Measurements from ENCODE around the gene ANKRD18A. TPM values are rescaled to one million over a fixed set of nuclear protein-coding genes. Genes with fewer than 3 reads are reported as not detected.
A peak's percentile ranks its signal among the peaks of the same experiment; 100 is the strongest.
"Not testable (repeated sequence)": the region's sequence is repeated elsewhere in the genome, so short reads cannot be mapped to it uniquely, and the experiment has no call there.

ANKRD18A gene
- total RNA-seq, 2 experiments from 2014 or later = 7.2 to 7.8 TPM

DNA sequence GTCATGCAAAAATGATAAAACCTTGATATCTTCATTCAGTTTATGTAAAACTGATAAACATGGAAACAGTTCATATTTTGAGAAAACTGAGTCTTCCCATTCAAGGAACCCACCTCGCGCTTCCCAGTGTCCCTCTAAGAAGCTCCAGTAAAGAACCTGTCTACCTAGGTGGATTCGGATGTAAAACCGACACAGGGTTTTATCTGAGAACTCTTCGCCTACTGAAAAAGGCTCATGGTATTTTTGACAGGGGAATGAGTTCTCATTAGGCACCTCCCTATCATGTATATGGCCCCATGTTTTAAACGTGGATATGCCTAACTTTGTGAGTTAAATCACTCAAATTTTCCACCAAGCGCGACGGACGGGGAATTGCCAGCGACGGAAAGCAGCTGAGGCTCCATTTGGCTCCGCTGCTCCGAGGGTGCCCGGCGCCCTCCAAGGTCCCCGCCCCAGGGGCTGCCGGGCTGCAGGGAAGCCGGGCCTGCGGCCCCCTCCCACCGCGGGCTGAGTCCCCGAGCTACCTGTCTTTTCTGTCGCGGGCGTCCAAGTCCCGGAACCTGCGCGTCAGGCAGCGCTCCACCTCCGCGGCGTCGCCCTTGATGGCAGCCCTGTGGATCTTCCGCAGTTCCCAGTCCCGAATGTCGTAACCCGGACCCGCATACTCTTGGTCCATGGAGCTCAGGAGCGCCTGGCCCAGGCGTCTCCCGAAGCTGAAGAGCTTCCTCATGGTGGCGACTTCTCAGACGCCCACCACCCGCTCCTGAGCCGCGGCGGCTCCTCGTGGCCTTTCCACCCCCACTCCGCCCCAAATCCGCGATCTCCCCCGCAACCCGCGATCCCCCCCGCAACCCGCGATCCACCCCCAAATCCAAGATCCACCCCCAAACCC is 594 bp downstream of the ANKRD18A start:
- ATAC-seq (ENCODE audit: poor library complexity) (no peak), DNase-seq (peak in 10 of 14 experiments; percentile 5 to 46 (median 23))
- Mint-ChIP-seq H3K4me3 (peak overlapping the region; percentile 96), H3K36me3 (ENCODE audit: low read depth) (peaks cover 12% of the 10 kb centered on the region), H3K27me3 (peaks cover 48% of the 10 kb centered on the region), H3K9me3 (peaks cover 5% of the 10 kb centered on the region), H3K27ac (peak overlapping the region; percentile 70), H3K4me1 (ENCODE audit: low read depth) (peaks cover 12% of the 10 kb centered on the region)
- intact Hi-C loops (cut with DNase I, micrococcal nuclease) = loop anchor here in 1 of 2 experiments (1.0 kb wide), 1 partner anchor 22 kb away; no protein-coding TSS in a partner anchor
- Histone ChIP-seq H3K9me3 (ENCODE audit: control insufficient read depth in 1 of 2, insufficient read depth in 1 of 2, low read length in 2 of 2) (peaks cover 0 to 8% of the 10 kb centered on the region in 2 experiments), H3K4me1 (ENCODE audit: insufficient read depth, low read length) (peaks cover 30% of the 10 kb centered on the region), H3K36me3 (ENCODE audit: insufficient read depth, low read length) (no peaks in the 10 kb centered on the region), H3K27ac (ENCODE audit: low read depth in 1 of 2, low read length in 2 of 2) (no peak overlapping the region), H3K4me3 (ENCODE audit: low read length) (peak overlapping the region; percentile 70), H3K27me3 (ENCODE audit: control insufficient read depth in 1 of 2, insufficient read depth in 2 of 2, low read length in 2 of 2) (peaks cover 3 to 10% of the 10 kb centered on the region in 2 experiments)
- ChIA-PET POLR2A (no interaction called here), CTCF (no interaction called here)
- TF ChIP-seq, protein P1, sequence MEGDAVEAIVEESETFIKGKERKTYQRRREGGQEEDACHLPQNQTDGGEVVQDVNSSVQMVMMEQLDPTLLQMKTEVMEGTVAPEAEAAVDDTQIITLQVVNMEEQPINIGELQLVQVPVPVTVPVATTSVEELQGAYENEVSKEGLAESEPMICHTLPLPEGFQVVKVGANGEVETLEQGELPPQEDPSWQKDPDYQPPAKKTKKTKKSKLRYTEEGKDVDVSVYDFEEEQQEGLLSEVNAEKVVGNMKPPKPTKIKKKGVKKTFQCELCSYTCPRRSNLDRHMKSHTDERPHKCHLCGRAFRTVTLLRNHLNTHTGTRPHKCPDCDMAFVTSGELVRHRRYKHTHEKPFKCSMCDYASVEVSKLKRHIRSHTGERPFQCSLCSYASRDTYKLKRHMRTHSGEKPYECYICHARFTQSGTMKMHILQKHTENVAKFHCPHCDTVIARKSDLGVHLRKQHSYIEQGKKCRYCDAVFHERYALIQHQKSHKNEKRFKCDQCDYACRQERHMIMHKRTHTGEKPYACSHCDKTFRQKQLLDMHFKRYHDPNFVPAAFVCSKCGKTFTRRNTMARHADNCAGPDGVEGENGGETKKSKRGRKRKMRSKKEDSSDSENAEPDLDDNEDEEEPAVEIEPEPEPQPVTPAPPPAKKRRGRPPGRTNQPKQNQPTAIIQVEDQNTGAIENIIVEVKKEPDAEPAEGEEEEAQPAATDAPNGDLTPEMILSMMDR (IDR thresholded peaks at IDR 0.05) = no peak

DNA sequence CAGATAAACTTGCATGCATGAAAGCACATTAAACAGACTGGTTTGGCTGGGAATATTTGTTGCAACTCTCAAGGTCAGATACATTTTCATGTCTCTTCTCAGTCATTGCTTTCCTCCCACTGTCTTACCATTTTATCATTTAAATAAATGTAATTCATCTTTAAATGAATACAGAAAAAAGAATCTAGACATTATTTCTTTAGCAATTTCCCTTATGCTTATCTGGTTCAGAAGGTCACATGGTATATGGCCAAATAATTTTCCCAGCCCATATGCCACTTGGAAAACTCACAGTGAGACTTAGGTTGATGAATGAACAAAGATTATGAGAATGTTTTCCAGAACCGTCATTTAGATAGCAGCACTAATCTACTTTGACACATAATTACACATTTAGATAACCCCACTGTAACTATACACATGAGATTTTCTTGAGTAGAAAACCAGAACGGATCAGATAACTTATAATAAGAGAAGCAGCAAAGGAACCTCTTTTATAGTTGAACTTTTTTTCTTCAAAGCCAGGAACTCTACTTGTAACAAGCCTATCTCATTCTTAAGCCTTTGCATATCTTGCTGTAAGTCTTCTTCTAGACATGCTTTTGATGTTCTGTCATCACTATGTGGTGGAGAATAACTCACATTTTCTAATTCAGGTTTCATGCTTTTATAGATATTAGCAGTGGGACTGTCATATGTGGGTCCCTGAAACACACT is 22.2 kb downstream of the ANKRD18A start:
- POLR2A ChIA-PET, H3K9me3 Mint-ChIP-seq, H3K27me3 Mint-ChIP-seq: not testable (repeated sequence)

DNA sequence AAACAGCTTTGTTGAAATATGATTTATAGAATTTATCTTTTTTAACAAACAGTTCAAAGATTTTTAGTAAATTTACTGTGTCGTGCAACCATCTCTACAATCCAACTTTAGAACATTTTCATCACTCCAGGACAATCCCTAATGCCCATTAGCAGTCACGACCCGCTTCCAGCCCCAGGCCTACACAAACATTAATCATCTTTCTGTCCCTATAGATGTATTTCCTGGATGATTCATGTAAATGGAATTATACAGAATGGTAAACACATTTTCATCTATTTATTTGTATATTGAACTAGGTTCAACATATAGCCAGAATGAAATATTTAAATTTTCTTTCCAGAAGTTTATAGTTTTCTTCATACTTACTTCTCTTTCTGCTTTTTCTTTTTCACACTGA is 25.3 kb downstream of the ANKRD18A start:
- H3K9me3 ChIP-seq (ENCODE audit: control insufficient read depth in 1 of 2, insufficient read depth in 1 of 2, low read length in 2 of 2); H3K36me3 ChIP-seq (ENCODE audit: insufficient read depth, low read length); H3K9me3 Mint-ChIP-seq; H3K4me3 Mint-ChIP-seq; H3K27me3 Mint-ChIP-seq; H3K4me3 ChIP-seq (ENCODE audit: low read length); H3K4me1 Mint-ChIP-seq (ENCODE audit: low read depth); intact Hi-C loops (cut with DNase I, micrococcal nuclease); ATAC-seq (ENCODE audit: poor library complexity); H3K4me1 ChIP-seq (ENCODE audit: insufficient read depth, low read length); CTCF ChIA-PET; H3K27ac ChIP-seq (ENCODE audit: low read depth in 1 of 2, low read length in 2 of 2); H3K36me3 Mint-ChIP-seq (ENCODE audit: low read depth); H3K27me3 ChIP-seq (ENCODE audit: control insufficient read depth in 1 of 2, insufficient read depth in 2 of 2, low read length in 2 of 2); POLR2A ChIA-PET; DNase-seq; H3K27ac Mint-ChIP-seq: not testable (repeated sequence)

More for the DNA sequence above, 22.2 kb downstream of the ANKRD18A start:
- H3K9me3 ChIP-seq (ENCODE audit: control insufficient read depth in 1 of 2, insufficient read depth in 1 of 2, low read length in 2 of 2); H3K27ac Mint-ChIP-seq; H3K36me3 Mint-ChIP-seq (ENCODE audit: low read depth); H3K4me1 ChIP-seq (ENCODE audit: insufficient read depth, low read length); ATAC-seq (ENCODE audit: poor library complexity); H3K4me1 Mint-ChIP-seq (ENCODE audit: low read depth); H3K27me3 ChIP-seq (ENCODE audit: control insufficient read depth in 1 of 2, insufficient read depth in 2 of 2, low read length in 2 of 2); H3K4me3 ChIP-seq (ENCODE audit: low read length); H3K27ac ChIP-seq (ENCODE audit: low read depth in 1 of 2, low read length in 2 of 2); H3K36me3 ChIP-seq (ENCODE audit: insufficient read depth, low read length); H3K4me3 Mint-ChIP-seq; CTCF ChIA-PET; DNase-seq; intact Hi-C loops (cut with DNase I, micrococcal nuclease): not testable (repeated sequence)

DNA sequence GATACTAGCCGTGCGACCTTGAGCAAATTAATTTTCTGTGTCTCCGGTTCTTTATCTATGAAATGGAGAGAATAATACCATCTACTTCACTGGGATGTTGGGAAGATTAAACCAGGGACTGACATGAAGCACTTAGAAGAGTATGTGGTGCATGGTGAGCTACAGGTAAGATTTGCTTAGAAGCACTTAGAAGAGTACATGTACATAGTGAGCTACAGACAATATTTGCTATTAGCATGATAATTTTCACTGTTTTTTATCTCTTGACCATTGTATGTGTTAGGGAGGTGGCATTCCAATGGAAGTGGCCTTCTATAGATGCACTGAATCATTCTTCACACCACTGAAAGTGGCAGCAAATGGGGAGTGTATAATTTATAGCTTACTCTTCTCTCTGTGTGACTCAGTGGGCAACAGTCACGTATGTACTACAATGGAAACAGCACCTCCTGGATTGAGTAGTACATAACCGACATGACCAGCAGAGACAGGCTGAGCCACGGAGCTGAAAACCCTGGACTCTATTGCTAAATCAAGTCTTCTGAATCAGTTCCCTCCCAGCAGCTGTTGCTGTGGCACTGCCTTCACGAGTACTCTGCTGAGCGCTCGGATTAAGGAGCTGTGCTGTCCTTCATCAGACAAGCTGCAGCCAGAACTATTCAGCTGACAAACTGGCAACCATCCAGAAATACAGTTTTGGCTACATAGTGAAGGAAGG is 28.9 kb downstream of the ANKRD18A start:
- H3K4me3 ChIP-seq (ENCODE audit: low read length); H3K36me3 Mint-ChIP-seq (ENCODE audit: low read depth); DNase-seq; H3K27me3 Mint-ChIP-seq; H3K27ac ChIP-seq (ENCODE audit: low read depth in 1 of 2, low read length in 2 of 2); POLR2A ChIA-PET; intact Hi-C loops (cut with DNase I, micrococcal nuclease); H3K27me3 ChIP-seq (ENCODE audit: control insufficient read depth in 1 of 2, insufficient read depth in 2 of 2, low read length in 2 of 2); H3K4me1 Mint-ChIP-seq (ENCODE audit: low read depth); H3K27ac Mint-ChIP-seq; H3K9me3 ChIP-seq (ENCODE audit: control insufficient read depth in 1 of 2, insufficient read depth in 1 of 2, low read length in 2 of 2); H3K9me3 Mint-ChIP-seq; CTCF ChIA-PET; H3K4me1 ChIP-seq (ENCODE audit: insufficient read depth, low read length); H3K36me3 ChIP-seq (ENCODE audit: insufficient read depth, low read length); H3K4me3 Mint-ChIP-seq; ATAC-seq (ENCODE audit: poor library complexity): not testable (repeated sequence)

DNA sequence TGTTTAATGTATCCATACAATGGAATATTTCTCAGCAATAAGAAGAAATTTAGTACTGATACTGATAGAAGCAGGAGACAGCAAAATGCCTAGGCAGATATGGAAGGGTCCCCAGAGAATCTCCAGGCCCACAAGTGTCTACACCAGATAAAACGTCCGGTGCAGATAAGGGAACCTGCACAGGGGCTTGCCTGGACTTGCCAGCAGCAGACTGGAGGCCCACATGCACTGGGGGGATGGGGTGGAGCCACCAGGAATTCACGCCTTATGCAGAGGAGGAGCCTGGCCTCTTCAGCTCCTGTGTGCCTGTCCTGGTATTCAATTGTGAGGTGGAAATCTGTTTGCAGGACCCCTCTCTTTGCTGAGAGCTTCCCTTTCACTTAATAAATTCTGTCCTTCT is 36.6 kb downstream of the ANKRD18A start:
- H3K4me3 ChIP-seq (ENCODE audit: low read length); DNase-seq; ATAC-seq (ENCODE audit: poor library complexity); H3K9me3 Mint-ChIP-seq; H3K9me3 ChIP-seq (ENCODE audit: control insufficient read depth in 1 of 2, insufficient read depth in 1 of 2, low read length in 2 of 2); H3K4me3 Mint-ChIP-seq; POLR2A ChIA-PET; H3K27ac Mint-ChIP-seq; H3K36me3 ChIP-seq (ENCODE audit: insufficient read depth, low read length); H3K36me3 Mint-ChIP-seq (ENCODE audit: low read depth); H3K27me3 ChIP-seq (ENCODE audit: control insufficient read depth in 1 of 2, insufficient read depth in 2 of 2, low read length in 2 of 2); H3K27ac ChIP-seq (ENCODE audit: low read depth in 1 of 2, low read length in 2 of 2); H3K4me1 ChIP-seq (ENCODE audit: insufficient read depth, low read length); H3K4me1 Mint-ChIP-seq (ENCODE audit: low read depth); CTCF ChIA-PET; H3K27me3 Mint-ChIP-seq; intact Hi-C loops (cut with DNase I, micrococcal nuclease): not testable (repeated sequence)

DNA sequence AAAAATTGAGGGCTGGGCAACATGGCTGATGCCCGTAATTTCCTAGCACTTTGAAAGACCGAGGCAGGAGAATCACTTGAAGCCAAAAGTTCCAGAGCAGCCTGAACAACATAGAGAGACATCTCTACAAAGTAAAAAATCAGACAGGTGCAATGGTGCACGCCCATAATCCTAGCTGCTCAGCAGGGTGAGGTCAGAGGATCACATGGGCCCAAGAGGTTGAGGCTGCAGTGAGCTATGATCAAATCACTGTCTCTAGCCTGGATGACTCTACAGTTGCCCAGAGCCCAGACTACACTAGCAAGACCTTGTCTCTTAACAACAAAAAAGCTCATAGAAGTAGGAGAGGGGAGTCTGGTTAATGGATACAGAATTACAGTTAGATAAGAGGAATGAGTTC is 40.3 kb downstream of the ANKRD18A start:
- H3K4me3 Mint-ChIP-seq; H3K27me3 Mint-ChIP-seq; H3K9me3 Mint-ChIP-seq; H3K9me3 ChIP-seq (ENCODE audit: control insufficient read depth in 1 of 2, insufficient read depth in 1 of 2, low read length in 2 of 2); H3K27me3 ChIP-seq (ENCODE audit: control insufficient read depth in 1 of 2, insufficient read depth in 2 of 2, low read length in 2 of 2); ATAC-seq (ENCODE audit: poor library complexity); intact Hi-C loops (cut with DNase I, micrococcal nuclease); H3K4me3 ChIP-seq (ENCODE audit: low read length); H3K27ac ChIP-seq (ENCODE audit: low read depth in 1 of 2, low read length in 2 of 2); H3K27ac Mint-ChIP-seq; H3K4me1 Mint-ChIP-seq (ENCODE audit: low read depth); DNase-seq; H3K4me1 ChIP-seq (ENCODE audit: insufficient read depth, low read length); CTCF ChIA-PET; H3K36me3 Mint-ChIP-seq (ENCODE audit: low read depth); POLR2A ChIA-PET; H3K36me3 ChIP-seq (ENCODE audit: insufficient read depth, low read length): not testable (repeated sequence)

Data from CD4-positive, alpha-beta T cell (primary cell).